GM11168 (cell line): ENCODE results near the gene MROH7.

Source experiments
- in situ Hi-C: fragments of 300-500 bp; cut with MboI; formaldehyde crosslinking; loops from one replicate; pipeline ENCODE4 v1.12.0; 2022; ENCODE audit warnings: low sequenced_read_pairs; ENCODE audit not compliant: unreplicated experiment

Gene MROH7

DNA sequence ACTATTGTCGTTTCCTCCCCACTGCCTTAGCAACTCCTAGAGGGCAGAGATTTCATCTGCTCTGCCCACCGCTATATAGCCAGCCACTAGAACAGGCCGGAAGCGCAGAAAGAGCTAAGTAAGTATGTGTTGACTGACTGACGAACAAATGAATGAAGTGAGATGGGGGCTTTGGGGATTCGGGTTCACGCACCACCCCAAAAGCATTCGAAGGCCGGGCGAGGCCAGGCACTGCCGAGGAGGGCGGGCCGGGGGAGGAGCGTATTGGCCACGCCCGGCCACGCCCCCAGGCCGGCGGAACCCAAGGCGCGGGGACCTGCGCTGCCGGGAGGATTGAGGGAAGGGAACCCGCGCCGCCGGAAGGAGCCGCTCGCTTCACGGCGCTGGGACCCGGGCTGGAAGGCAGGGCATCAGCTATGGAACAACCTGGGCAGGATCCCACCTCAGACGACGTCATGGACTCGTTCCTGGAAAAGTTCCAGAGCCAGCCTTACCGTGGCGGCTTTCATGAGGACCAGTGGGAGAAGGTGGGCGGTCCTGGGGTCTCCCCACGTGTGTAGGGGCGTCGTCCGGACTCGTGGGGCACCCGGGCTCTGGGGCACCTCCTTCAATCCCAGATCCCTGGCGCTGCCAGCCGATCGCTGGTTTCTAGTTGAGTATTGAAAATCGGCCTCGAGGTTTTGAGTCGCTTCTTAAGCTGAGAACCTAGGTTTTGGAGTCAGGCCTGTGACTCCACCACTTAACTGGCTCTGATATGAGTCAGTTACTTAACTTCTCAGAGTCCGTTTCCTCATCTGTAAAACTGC lies 74.1 kb downstream of the MROH7 start, which contains the start of gene TTC4:
Gene TTC4, plus strand, starts transcription at position 369 of the 806 bp plus-strand sequence. Its CDS starts 48 bp downstream, at position 417.
- in situ Hi-C loops = no loop called here

DNA sequence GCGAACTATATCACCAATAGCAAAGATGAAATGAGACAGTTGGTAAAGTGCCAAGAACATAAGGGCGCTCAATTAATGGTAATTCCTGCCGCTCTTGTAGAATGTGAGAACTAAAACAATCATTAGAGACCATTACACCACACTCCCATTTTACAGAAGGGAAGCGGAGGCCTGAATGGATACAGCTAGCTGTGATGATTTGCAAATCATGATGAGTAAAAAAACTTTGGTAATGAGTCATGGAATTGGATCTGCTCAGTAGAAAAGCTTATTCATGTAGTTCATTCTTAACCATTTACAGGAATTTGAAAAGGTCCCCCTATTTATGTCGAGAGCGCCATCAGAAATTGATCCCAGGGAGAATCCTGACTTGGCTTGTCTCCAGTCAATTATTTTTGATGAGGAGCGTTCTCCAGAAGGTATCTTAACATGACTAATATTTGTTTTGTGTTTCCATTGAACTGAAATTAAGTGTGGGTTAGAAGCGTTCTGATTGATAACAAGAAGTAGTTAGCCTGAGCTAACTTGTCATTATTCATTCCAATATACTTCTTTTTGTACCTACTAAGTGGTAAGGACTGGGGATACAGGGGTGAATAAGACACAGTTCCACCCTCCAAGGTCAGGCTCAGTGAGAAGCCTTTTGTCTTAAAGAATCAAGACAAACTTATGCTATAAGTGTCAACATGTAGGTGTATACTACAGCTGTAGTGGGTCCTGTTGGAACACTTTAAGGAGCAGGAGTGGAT lies 74.9 kb downstream of the MROH7 start:
- in situ Hi-C loops = no loop called here

DNA sequence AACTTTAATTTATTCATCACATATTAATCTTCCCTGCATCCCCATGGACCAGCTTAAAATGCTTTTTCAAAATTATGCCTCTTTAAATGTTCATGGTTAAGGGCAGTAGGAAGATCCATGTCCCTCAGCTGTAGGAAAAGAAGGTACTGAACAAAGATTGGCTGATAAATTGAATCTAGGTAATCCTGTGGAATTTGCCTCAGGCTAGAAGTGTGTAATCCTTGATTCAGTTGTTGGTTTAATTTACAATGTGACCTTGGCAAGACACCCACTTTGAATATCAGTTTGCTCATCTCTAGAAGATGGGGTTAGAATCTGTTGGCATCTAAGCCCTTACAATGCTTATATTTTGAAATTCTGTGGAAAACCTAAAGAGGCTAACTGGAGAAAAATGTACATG lies 80.1 kb downstream of the MROH7 start:
- in situ Hi-C loops = no loop called here

DNA sequence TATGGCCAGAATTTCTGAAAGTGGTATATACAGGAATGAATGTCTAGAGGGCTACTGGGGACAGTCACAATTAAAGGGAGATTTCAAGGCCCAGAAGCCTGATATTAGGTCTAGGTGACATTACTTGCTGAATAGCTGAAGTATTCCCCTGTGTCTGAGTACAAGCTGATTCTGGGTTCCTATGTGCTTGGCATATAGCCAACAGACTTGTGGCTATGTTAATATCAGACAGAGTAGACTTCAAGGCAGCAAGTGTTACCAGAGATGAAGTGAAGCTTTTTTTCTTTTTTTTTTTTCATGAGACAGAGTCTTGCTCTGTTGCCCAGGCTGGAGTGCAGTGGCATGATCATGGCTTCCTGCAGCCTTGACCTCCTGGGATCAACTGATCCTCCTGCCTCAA lies 82.4 kb downstream of the MROH7 start:
- in situ Hi-C loops = no loop called here

DNA sequence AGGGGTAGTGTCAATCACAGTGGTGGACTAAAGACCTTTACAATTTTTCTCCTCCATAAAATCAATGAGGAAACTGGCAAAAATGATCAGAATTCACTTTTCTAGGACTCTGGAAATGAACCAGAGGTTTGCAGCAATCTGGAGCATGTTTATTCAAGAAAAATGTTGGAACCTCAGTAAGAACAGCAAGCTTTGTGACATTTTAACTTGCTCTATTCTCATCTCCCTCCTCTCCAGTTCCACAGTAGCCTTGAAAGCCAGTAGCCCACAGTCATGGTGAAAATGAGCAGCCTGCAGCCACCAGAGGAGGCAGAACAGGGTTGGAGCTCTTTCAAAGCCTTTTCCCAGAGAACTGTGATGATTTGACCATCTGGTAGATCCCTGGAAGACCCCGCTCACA lies 83.2 kb downstream of the MROH7 start:
- in situ Hi-C loops = no loop called here

DNA sequence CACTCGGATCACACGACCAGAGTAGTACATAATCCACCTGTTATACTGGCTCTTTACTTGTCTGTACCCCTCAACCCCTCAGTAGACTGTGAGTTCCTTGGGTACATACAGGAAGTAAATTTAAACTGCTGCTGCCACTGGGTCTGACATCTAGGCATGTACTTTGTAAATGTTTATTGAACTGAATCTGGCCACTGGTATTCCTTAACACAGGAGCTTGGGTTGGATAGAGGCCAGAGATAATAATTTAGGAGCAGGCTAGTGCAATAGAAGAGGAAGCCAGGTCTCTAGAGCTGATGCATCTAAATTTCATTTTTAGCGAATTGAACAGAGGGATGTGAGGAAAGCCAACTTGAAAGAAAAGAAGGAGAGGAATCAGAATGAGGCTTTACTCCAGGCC lies 86.4 kb downstream of the MROH7 start:
- in situ Hi-C loops = no loop called here

DNA sequence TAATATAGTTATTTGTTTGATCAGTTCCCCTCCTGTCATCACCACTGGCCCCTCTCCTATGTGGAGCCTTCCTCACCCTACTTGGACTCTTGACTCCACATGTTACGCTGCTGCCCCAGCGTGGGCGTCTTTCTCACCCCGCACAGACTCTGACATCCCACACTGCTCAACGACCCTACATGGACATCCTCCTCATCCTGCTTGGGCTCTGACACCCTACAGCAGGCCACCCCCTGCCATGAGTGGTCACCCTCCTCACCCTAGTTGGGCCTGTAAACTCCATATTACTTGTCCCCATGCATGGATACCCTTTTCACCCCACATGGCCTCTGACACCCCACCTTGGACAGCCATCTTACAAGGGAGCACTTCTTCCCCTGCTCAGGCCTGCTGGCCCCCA lies 95.1 kb downstream of the MROH7 start:
- in situ Hi-C loops = no loop called here

DNA sequence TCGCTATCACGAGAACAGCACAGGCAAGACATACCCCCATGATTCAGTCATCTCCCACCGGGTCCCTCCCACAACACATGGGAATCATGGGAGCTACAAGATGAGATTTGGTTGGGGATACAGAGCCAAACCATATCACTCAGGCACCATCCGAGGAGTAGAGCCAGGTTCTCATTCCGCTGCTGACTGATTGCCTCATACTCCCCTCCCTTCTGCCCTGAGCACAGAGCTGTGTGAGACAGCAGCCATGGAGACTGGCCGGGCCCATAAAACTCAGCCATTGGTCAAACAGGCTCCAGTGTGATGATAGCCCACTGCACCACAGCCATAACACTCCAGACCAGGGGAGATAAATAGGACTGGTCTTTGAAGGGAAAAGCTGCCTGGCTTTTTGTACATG lies 96.7 kb downstream of the MROH7 start:
- in situ Hi-C loops = no loop called here

DNA sequence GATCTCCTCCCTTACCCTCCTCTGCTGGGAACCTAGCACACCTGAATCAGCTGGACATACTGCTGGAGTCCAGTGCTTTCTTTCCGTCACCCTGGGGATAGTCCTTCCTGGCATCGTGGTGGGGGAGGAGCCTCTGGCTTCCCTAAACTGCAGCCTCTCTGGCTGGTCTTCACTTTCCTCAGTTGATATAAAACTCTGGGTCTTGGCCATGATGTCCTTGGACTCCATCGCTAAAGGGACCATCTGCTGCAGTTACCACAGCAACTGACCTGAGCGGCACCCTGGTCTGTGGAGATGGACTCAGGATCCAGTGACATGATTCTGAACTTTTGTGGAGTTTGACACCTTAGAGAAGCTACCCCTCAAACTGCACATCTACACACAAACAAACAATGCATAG lies 99.9 kb downstream of the MROH7 start:
- in situ Hi-C loops = no loop called here

DNA sequence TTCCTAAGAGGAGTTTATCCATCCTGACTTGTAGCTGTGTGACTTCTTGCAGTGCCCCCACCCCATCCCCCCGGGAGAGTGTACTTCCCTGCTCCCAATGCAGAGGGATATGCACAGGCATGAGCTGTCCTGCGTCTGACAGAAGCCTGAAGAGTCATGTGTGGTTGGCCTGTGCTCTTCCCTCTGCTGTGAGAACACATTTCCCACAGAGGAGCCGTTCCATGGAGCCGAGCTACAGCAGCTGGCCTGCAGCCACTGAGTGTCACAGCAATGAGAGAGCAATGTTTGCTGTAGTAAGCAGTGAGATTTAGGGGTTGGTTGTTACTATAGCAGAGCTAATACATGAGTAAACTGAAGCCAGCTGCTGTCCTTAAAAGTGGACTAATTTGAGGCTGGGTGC lies 100.7 kb downstream of the MROH7 start:
- in situ Hi-C loops = no loop called here

DNA sequence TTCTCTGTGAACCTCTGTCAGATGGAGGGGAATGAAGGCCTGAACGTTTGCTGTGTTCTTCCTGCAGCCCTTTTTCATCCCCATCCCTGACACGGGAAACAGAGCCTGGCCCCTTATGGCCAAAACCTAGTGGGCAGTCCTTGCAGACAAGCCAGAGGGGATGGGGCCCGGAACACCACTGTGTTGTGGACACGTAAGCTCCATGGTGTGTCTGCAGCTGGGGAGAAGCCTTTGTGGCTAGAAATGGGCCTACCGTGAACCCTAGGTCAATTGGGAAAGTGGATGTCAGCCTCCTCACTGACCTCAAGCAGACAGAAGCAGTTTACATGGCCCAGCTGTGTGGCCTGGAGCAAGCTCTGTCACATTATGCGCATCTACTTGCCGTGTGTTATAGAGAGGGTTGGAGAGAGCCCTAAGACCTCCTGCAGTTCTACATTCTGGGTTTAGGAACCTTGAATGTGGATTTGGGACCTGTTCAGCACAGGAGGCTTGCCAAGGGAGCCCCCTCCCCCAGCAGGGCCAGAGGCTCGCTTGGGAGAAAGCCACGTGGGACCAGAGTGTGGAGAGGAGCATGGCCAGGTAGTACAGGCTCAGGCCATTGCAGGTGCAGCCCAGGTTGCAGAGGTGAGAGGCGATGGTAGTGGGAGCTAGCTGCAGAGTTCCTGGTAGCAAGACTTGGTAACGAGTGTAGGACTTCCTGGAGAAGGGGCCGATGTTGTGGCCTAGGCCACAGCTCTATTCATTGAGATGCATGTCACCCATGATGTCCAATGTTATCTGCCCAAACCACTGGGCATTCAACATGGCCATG lies 102.0 kb downstream of the MROH7 start:
- in situ Hi-C loops = no loop called here

DNA sequence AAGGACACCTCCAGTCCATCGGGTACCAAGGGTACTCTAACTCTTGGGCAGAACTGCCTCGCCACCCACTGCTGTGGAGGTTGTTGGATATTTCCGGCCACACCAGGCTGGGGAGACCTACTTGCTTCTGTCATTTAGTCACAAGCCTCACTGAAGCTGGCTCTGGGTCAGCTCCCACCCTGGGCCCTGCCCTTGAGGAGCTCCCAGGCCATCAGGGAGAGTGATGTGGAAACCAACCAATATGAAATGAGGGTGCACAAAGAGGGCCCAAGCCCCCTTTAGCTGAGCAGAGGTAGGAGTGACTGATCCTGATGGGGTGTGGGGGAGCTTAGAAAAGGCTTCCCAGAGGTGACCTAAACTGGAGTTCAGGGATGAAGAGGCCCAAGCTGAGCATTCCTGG lies 103.1 kb downstream of the MROH7 start:
- in situ Hi-C loops = no loop called here

DNA sequence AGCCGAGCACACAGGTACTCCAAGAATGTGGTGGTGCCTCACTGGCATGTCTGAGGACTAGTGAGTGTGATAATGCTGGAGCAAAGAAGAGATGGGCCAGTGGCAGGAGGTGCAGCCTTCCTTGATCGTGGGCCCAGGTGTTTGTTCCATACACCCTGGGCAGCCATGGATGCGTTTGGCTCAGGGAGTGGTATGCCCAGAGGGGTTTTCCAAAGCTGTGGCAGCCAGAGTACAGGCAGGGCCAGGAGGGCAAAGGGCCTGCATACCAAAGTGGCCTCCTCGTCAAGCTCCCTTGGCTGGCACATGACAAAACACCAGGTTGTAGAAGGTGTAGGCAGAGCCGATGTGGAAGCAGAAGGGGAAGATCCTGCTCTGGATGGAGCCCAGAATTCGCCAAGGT lies 103.7 kb downstream of the MROH7 start:
- in situ Hi-C loops = no loop called here

DNA sequence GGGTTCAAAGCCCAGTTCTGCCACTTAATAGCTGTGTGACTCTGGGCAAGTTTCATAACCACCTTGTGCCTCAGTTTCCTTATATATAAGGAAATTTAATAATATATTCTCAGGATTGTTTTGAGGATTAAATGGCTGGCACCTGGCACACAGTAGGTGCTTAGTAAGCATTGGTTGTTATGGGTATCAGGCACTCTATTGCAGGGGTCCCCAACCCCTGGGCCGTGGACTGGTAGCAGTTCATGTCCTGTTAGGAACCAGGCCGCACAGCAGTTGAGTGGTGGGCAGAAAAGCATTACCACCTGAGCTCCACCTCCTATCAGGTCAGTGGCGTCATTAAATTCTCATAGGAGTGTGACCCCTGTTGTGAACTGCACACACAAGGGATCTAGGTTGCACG lies 104.3 kb downstream of the MROH7 start:
- in situ Hi-C loops = no loop called here

DNA sequence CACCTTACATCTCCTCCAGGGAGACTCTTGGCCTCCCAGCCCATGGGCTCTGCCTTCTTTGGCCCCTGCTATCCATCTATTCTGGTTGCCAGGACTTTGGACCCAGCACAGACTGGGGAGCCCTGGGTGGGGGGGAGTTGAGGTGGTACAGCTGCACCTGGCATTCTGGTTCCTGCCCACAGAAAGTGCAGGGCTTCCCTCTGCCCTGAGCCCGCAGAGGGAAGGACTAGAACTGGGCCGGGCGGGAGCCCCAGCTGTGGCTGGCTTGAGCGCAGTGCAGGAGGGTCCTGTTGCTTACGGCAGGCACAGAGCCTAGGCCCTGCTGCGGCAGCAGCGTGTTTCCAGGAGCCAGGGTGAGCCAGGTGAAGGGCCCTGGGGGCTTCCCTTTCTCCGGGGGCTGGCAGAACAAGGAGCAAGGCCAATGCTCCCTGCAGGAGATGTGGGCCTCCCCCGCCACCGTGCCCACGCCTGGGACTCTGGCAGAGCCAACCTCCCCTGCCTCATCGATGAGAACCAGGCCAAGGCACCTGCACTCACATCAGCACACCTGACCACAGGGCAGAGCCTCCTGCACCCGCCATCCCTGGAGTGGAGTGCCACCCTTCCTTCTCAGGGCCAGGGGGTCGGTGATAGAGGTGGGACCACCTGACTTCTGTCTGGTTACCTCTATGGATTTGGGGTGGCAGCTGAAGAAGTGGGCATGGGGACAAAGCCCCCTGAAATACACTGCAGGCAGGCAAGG lies 106.7 kb downstream of the MROH7 start:
- in situ Hi-C loops = no loop called here

DNA sequence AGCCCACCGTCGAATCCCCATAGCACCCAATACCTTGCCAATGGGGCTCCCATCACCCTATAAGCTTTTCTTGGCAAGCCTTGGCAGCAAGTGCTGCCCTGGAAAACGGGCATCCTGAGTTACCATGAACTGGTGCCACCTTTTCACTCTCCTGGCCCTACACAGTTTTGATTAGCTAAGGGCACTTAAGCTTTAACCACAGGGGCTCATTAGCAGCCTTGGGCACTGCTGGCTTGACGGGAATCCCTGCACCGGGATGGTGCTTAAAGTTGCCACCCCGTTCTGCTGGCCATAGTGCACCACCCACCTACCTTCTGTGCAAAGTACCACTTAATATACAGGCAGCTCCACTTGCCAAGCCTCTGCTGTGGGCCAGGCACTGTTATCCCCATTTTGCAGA lies 109.0 kb downstream of the MROH7 start:
- in situ Hi-C loops = no loop called here

DNA sequence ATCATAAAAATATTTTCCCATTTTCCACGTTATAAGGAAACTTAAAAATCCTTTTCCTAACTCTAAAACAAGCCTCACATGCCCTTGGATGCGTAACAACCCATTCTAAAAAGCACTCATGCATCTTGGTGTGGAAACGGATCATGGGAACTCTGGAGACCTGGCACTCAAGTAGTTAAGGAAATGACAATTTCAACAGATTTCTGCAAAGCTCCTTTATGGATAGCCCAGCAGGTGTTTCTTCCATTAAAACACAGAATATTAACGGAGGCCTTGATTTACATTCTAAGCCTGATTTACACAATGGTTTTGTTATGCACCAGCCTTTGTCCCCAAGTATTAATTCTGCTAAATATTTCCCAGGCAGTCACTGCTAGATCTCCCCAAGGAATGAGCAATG lies 109.8 kb downstream of the MROH7 start:
- in situ Hi-C loops = no loop called here

DNA sequence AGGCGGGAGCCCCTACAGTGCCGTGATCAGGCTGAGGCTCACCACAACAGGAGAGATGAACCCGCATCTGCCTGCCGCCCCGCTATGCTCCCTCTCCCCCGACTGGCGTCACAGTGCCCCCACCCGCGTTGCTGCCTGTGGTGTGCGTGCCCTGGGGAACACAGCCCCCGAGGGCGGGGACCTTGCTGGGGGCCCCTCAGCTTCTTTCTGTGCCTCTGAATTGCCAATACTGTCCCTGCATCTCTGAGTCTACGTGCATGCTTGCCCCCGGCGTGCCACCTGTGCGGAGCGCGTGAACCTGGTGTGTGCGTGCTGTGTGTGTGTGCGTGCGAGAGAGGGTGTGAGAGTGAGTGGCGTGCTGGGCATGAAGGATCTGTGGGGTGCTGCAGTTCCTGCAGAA lies 112.5 kb downstream of the MROH7 start:
- in situ Hi-C loops = no loop called here

DNA sequence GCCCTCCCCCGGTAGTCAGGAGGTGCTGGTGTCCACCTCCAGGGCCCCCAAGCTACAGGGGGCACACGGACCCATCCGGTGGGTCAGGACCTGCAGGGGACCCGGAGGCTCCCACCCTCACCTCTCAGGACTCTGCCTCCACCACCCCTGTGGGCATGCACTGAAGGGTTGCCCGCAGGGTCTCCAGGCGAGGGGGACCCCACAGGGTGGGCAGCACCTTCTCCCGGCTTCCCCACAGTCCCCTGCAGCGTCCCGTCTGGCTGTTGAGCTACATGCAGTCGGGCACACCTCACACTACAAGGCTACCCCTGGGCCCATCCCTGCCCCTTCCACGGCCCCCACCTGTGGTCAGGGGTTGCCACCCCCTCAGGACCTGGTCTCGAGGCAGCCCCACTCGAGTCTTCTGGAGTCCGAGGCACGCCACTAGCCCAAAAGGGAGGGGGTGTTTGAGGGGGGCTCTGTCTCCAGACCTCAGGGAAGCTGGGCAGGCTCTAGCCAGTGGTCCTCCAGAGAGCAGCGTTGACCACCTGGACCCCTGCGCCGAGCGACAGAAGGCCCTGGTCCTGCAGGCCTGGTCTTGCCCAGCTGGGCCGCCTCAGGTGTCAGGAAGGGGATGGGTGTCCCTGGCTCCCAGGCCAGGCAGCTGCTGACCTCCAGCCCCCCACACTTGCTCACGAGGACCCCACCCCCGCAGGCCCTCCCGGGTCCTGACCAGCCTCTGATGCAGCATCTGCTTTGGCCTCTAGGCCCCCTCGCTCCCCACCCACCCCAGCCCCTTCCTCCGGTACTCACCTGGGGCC lies 113.1 kb downstream of the MROH7 start:
- in situ Hi-C loops = no loop called here
